B cell (primary cell): Measurements from ENCODE around the gene ATG2A. TPM values are rescaled to one million over a fixed set of nuclear protein-coding genes. Genes with fewer than 3 reads are reported as not detected.

Experiments used
- ATAC-seq: fragments of 200-7000 bp; cut with Tn5 transposase; one replicate; pipeline ENCODE4 v1.10.0; 2021; ENCODE audit warnings: low read depth, mild to moderate bottlenecking, moderate number of reproducible peaks, moderate library complexity
- CTCF ChIA-PET: fragments of 350-600 bp; sonication (Branson Sonifier 250); formaldehyde crosslinking; loops from one replicate; lab custom pipeline; 2021; ENCODE audit warnings: antibody characterized with exemption, inconsistent platforms; lab: Charles Lee
- POLR2A ChIA-PET: fragments of 350-600 bp; sonication (Branson Sonifier 250); formaldehyde crosslinking; loops from one replicate; lab custom pipeline; 2021; ENCODE audit warnings: antibody characterized with exemption; lab: Charles Lee
- DNase-seq: peaks from one replicate; pipeline ENCODE4 v3.0.0; 2013
- H2AFZ ChIP-seq: 2 replicates; pipeline ENCODE4 v1.6.1; 2012; ENCODE audit warnings: mild to moderate bottlenecking, low read depth, low read length; ENCODE audit not compliant: insufficient read depth, poor library complexity, severe bottlenecking
- H3K27ac ChIP-seq, 2 donors: 1 replicate in 1 of 2; 2 replicates in 1 of 2; pipeline ENCODE4 v1.5.1; 2012 to 2013; ENCODE audit warnings: low read length in 2 of 2, mild to moderate bottlenecking in 2 of 2, moderate library complexity in 1 of 2
- H3K27me3 ChIP-seq, 4 experiments: fragments of 200-600 bp in 1 of 4; sonication (generic) in 1 of 4; replicated peaks in 1 of 4; 1 replicate in 2 of 4; 2 replicates in 2 of 4; pipeline versions ENCODE4 v1.6.1 to v1.7.0; 2013 to 2016; ENCODE audit warnings: low read length in 3 of 4, mild to moderate bottlenecking in 2 of 4, mixed read lengths in 1 of 4, moderate library complexity in 1 of 4; ENCODE audit not compliant: insufficient read depth in 4 of 4, control insufficient read depth in 3 of 4; ENCODE audit errors: control extremely low read depth in 1 of 4
- H3K36me3 ChIP-seq, 2 experiments: replicated peaks in 1 of 2; 1 replicate in 1 of 2; 2 replicates in 1 of 2; pipeline versions ENCODE4 v1.6.1 to v1.7.1; 2013; ENCODE audit warnings: low read length in 1 of 2; ENCODE audit not compliant: insufficient read depth in 2 of 2, control insufficient read depth in 1 of 2; ENCODE audit errors: control extremely low read depth in 1 of 2, extremely low read depth in 1 of 2
- H3K4me1 ChIP-seq, 2 donors: fragments of 200-600 bp in 1 of 2; sonication (generic) in 1 of 2; 1 replicate in 1 of 2; 2 replicates in 1 of 2; pipeline versions ENCODE4 v1.5.1 to v1.6.1; 2013 to 2017; ENCODE audit warnings: low read length in 2 of 2; ENCODE audit not compliant: control insufficient read depth in 2 of 2, insufficient read depth in 2 of 2
- H3K4me2 ChIP-seq: replicated peaks from 2 replicates; pipeline ENCODE3; 2012; ENCODE audit warnings: mild to moderate bottlenecking, low read depth, low read length; ENCODE audit not compliant: poor library complexity, severe bottlenecking
- H3K4me3 ChIP-seq, 5 experiments: fragments of 200-600 bp in 1 of 5; sonication (generic) in 1 of 5; 1 replicate in 3 of 5; 2 replicates in 2 of 5; pipeline versions ENCODE4 v1.5.1 to v1.7.0; 2011 to 2016; ENCODE audit warnings: low read length in 4 of 5, mild to moderate bottlenecking in 4 of 5, low read depth in 2 of 5, control low read depth in 1 of 5, moderate library complexity in 1 of 5; ENCODE audit not compliant: insufficient read depth in 1 of 5; ENCODE audit errors: control extremely low read depth in 1 of 5, extremely low read depth in 1 of 5
- H3K79me2 ChIP-seq: fragments of 200-600 bp; sonication (generic); one replicate; pipeline ENCODE4 v1.6.0; 2016; ENCODE audit warnings: low read length; ENCODE audit not compliant: control insufficient read depth, insufficient read depth
- H3K9ac ChIP-seq: fragments of 200-600 bp; sonication (generic); 2 replicates; pipeline ENCODE4 v1.6.1; 2017; ENCODE audit warnings: mild to moderate bottlenecking, low read length, moderate library complexity
- H3K9me3 ChIP-seq, 3 donors: one replicate each; pipeline versions ENCODE4 v1.6.1 to v1.7.1; 2013; ENCODE audit warnings: low read length in 2 of 3; ENCODE audit not compliant: control insufficient read depth in 2 of 3, insufficient read depth in 1 of 3; ENCODE audit errors: control extremely low read depth in 1 of 3
- H4K20me1 ChIP-seq: 2 replicates; pipeline ENCODE4 v1.6.0; 2012; ENCODE audit warnings: mild to moderate bottlenecking, low read length; ENCODE audit not compliant: insufficient read depth, control insufficient read depth, poor library complexity, severe bottlenecking
- H3K27ac Mint-ChIP-seq: one replicate; pipeline ENCODE4 v1.8.0; 2021; ENCODE audit warnings: mixed read lengths
- H3K27me3 Mint-ChIP-seq: one replicate; pipeline ENCODE4 v1.8.0; 2021; ENCODE audit warnings: mixed read lengths
- H3K4me1 Mint-ChIP-seq: one replicate; pipeline ENCODE4 v1.8.0; 2021; ENCODE audit warnings: mixed read lengths
- H3K4me3 Mint-ChIP-seq: one replicate; pipeline ENCODE4 v1.8.0; 2021; ENCODE audit warnings: mixed read lengths
- H3K9me3 Mint-ChIP-seq: one replicate; pipeline ENCODE4 v1.8.0; 2022; ENCODE audit warnings: mixed read lengths; ENCODE audit not compliant: insufficient read depth
- CTCF ChIP-seq: fragments of 200-600 bp; IDR thresholded peaks from one replicate; pipeline ENCODE4 v1.8.0; 2022; ENCODE audit warnings: antibody characterized with exemption, mild to moderate bottlenecking
- EZH2 ChIP-seq: IDR thresholded peaks from 2 replicates; pipeline ENCODE4 v1.6.1; 2012; ENCODE audit warnings: borderline replicate concordance, low read depth, mild to moderate bottlenecking, moderate library complexity, low read length; ENCODE audit not compliant: insufficient read depth, poor library complexity, severe bottlenecking
- WGBS: methylation state at CpG from one replicate; pipeline ENCODE4 v1.1.5; 2013; ENCODE audit warnings: missing lambda C conversion rate; ENCODE audit not compliant: insufficient coverage; 5-methylcytosine and 5-hydroxymethylcytosine counted together
- intact Hi-C: fragments of 100-400 bp; cut with micrococcal nuclease; formaldehyde crosslinking; loops from one replicate; pipeline ENCODE4 v1.10.0; 2022
- polyA plus RNA-seq: library from polyadenylated mRNA; depleted of rRNA; stranded (reverse); fragments of >200 nt; gene quantifications from 2 replicates; pipeline ENCODE4 v1.2.3, GENCODE V29; 2012
- total RNA-seq, 2 donors: library from RNA; stranded (reverse); fragments of 120-200 nt in 1 of 2; gene quantifications; 1 replicate in 1 of 2; 2 replicates in 1 of 2; pipeline versions ENCODE4 v1.2.3 to v1.2.4, GENCODE V29; 2013 to 2022

Gene ATG2A
- total and polyA plus RNA-seq, 2 donors (not counting 1 experiment from before 2014, with no cell fraction given), result 24.3 to 38.6 TPM

DNA sequence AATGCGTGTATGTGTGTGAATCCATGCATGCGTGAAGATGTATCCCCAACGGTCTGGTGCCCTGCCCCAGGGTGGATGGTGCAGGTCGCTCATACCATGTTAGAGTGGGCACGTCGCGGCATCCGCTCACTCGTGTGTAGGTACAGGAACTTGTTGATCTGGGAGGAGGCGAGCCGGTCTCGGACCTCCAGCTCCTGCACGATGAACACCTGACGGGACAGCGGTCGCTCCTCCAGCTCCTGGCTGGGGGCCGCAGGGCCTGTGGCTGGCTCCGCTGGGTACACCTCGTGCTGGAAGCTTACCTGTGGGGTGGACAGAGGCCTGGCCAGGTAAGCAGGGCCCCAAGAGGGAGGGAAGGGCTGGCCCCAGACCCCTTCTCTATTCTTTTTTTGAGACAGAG is 18.5 kb downstream of the ATG2A start:
- H3K9me3 ChIP-seq, result no peaks in the 10 kb centered on the region
- peaks cover 0 to 37% of the 10 kb centered on the region in 2 experiments for H3K36me3 ChIP-seq
- no peak for DNase-seq
- no peak overlapping the region for H3K9ac ChIP-seq
- intact Hi-C loops, result no loop called here
- WGBS, result 98% methylated on average over 19 of the region's 19 CpGs
- no peak overlapping the region for H2AFZ ChIP-seq
- H4K20me1 ChIP-seq, result no peaks in the 10 kb centered on the region
- H3K4me3 ChIP-seq, result no peak overlapping the region
- H3K4me1 ChIP-seq, result peaks cover 7 to 10% of the 10 kb centered on the region in 2 donors
- no peak overlapping the region for H3K4me3 Mint-ChIP-seq
- ChIA-PET POLR2A (no interaction called here), CTCF (interaction anchor here (30.2 kb wide), 1 partner anchor 42 kb away, joined by 1254 read pairs; the partner anchor contains the start of gene CDC42BPG)
- H3K27ac Mint-ChIP-seq, result no peak overlapping the region
- no peak for ATAC-seq
- no peak overlapping the region for H3K27ac ChIP-seq
- no peaks in the 10 kb centered on the region for H3K27me3 Mint-ChIP-seq
- TF ChIP-seq EZH2 (no peak), CTCF (no peak)
- H3K4me2 ChIP-seq, result no peak overlapping the region
- no peaks in the 10 kb centered on the region for H3K9me3 Mint-ChIP-seq
- no peaks in the 10 kb centered on the region for H3K79me2 ChIP-seq
- H3K4me1 Mint-ChIP-seq, result peaks cover 9% of the 10 kb centered on the region
- no peaks in the 10 kb centered on the region for H3K27me3 ChIP-seq

- ChIA-PET CTCF (interaction anchor here (30.2 kb wide), 1 partner anchor 42 kb away, joined by 1254 read pairs; the partner anchor contains the start of gene CDC42BPG), POLR2A (no interaction called here)
- H3K9me3 ChIP-seq, result no peaks in the 10 kb centered on the region
- intact Hi-C loops, result no loop called here
- no peak overlapping the region for H3K4me3 ChIP-seq
- WGBS, result 97% methylated on average over 9 of the region's 9 CpGs
- ATAC-seq (no peak), DNase-seq (no peak)
- no peaks in the 10 kb centered on the region for H3K27me3 ChIP-seq
- peaks cover 12 to 14% of the 10 kb centered on the region in 2 donors for H3K4me1 ChIP-seq
- H3K4me2 ChIP-seq, result no peak overlapping the region
- H3K36me3 ChIP-seq, result peaks cover 0 to 33% of the 10 kb centered on the region in 2 experiments
- no peak overlapping the region for H2AFZ ChIP-seq
- H3K27ac ChIP-seq, result no peak overlapping the region
- H3K9ac ChIP-seq, result no peak overlapping the region
- H3K9me3 Mint-ChIP-seq, result no peaks in the 10 kb centered on the region
- TF ChIP-seq EZH2 (no peak), CTCF (no peak)
- H3K27me3 Mint-ChIP-seq, result no peaks in the 10 kb centered on the region
- H3K27ac Mint-ChIP-seq, result no peak overlapping the region
- no peaks in the 10 kb centered on the region for H4K20me1 ChIP-seq
- H3K79me2 ChIP-seq, result no peaks in the 10 kb centered on the region
- peaks cover 9% of the 10 kb centered on the region for H3K4me1 Mint-ChIP-seq
- H3K4me3 Mint-ChIP-seq, result no peak overlapping the region
These were observed 18.9 kb downstream of the ATG2A start for GRCh38 chr11:64898076-64898445.
